ENCODE data around the gene EBF4.
A peak's percentile ranks its signal among the peaks of the same experiment; 100 is the strongest.

Gene EBF4

GRCh38 chr20:2745936-2746635 is 53.5 kb downstream of the EBF4 start:
- no peak for DNase-seq

DNA sequence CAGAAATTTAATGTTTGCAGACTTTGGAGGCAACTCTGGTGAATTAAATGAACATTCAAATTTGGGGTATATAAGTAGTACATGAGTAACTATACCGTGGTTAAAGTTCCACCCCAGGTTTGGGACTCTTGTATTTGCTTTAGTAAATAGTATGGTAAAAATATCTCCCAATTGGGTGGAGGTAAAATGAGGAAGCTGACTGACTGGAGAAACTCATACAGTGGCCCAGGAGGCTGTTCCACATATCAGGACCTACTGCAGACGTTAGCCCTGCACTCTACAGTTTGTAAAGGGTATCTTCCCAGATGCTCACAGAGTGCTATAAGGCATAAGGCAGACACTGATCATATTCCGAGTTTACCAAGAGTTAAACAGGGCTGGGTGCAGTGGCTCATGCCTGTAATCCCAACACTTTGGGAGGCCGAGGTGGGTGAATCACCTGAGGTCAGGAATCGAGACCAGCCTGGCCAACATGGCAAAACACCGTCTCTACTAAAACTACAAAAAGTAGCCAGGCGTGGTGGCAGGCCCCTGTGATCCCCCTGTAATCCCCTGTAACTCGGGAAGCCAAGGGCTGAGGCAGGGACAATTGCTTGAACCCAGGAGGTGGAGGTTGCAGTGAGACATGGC is 54.2 kb downstream of the EBF4 start:
- no peak for DNase-seq

- DNase-seq, result no peak
Observed at GRCh38 chr20:2747676-2748235, 55.2 kb downstream of the EBF4 start.

DNA sequence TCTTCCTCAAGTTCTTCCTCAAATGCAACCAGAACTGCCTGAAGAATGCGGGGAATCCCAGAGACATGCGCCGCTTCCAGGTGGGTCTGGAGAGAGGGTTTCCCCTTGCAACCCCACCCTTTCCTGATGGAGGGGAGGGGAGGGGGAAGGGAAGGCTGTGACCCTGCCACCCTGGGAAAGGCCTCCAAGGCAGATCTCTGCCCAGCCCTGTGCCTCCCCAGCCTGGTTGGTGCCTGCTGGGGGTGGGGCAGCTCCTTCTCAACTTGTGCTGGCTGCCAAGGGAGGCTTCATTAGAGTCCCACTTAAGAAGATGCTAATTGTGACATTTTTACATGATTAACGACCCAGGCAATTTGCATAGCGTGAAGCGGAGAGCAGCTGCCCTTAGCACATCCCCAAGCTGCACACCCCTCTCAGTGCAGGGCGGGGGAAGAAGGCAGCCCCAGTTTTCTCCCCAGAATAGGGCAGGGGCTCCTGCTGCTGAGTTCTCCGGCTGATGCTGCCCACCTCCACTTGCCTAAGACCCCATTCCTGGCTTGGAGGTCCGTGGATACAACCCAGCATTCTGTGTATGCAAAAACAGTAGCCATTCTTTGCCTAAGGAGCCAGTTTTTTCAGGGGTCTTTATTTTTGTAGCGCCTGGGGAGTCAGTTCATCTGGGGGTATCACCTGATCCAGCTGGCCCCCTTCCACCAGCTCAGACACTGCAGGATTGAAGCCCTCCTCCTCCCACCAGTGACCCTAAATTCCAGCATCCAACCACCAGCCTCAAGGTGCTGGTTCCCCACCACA is 56.2 kb downstream of the EBF4 start:
- DNase-seq, result no peak

DNA sequence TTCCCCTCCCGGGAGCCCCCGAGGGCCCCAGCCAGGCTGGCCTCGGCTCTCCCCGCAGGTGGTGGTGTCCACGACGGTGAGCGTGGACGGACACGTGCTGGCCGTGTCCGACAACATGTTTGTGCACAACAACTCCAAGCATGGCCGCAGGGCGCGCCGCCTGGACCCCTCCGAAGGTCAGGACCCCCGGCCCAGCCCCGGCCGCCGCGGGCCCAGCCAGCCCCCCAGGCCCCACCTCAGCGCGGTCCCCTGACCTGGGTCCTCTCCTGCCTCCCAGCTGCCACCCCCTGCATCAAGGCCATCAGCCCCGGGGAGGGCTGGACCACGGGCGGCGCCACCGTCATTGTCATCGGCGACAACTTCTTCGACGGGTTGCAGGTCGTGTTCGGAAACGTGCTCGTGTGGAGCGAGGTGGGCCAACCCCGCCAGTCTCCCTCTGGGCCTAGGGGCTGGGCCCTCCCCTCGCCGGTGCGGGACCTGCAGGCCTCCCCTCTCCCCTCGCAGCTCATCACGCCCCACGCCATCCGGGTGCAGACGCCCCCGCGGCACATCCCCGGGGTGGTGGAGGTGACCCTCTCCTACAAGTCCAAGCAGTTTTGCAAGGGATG is 56.9 kb downstream of the EBF4 start:
- no peak for DNase-seq

GRCh38 chr20:2749951-2750490 is 57.4 kb downstream of the EBF4 start:
- no peak for DNase-seq

DNA sequence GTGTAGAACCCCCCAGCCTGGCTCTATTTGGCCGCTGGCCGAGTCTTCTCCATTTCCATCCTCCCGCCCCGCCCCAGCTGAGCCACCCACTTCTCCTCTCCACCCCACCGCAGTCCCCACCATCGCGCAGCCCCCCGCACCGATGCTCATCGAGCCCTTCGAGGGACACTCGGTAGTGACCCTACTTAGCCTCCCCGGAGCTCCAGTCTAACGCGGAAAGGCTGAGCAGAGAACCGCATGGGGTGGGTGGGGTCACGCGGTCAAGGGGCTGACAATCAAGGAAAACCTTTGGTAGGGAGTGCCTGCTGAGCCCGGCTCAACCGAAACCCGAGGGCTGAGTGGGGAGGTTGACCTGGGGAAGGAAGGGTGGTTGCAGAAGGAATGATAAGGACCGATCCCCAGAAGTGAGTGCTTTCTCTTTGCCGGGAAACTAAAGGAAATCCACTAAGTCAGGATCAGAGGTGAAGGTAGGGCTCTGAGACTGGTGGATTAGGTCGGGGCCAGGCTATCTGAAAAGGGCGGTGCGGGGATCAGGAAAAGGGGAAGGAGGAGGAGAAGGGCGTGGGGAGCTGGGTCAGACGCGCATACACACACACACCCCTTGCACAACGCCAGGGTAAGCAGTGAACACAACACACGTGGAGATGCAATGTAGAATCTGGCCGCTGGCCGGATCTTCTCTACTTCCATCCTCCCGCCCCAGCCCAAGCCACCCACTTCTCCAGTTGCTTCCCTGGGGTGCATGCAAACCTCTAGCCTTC is 58.1 kb downstream of the EBF4 start:
- no peak for DNase-seq

DNA sequence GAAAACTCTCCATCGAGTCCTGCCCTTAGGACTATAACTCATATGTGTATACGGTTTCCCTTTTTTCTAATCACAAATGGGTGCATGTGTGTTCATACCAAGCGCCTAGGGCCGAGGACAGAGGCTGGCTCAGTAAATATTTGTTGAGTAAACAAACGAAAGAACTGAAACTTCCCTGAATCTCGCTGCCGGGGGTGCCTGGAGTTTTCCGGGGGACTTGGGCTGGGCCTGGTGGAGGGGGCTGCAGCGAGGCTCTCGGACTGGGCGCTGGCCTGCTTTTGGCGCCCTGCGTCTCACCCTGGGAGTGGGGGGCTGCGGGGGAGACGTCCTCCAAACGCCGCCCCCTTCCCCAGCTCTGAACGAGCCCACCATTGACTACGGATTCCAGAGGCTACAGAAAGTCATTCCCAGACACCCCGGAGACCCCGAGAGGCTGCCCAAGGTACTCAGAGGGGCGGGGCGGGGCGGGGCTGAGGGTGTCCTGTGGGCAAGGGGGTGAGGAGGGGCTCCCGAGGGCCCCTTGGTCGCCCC is 58.8 kb downstream of the EBF4 start:
- DNase-seq, result no peak

- DNase-seq, result peak; percentile 44
Observed at GRCh38 chr20:2751878-2752566, 59.4 kb downstream of the EBF4 start.

GRCh38 chr20:2752567-2753460 is 60.2 kb downstream of the EBF4 start:
- peak; percentile 36 for DNase-seq

DNA sequence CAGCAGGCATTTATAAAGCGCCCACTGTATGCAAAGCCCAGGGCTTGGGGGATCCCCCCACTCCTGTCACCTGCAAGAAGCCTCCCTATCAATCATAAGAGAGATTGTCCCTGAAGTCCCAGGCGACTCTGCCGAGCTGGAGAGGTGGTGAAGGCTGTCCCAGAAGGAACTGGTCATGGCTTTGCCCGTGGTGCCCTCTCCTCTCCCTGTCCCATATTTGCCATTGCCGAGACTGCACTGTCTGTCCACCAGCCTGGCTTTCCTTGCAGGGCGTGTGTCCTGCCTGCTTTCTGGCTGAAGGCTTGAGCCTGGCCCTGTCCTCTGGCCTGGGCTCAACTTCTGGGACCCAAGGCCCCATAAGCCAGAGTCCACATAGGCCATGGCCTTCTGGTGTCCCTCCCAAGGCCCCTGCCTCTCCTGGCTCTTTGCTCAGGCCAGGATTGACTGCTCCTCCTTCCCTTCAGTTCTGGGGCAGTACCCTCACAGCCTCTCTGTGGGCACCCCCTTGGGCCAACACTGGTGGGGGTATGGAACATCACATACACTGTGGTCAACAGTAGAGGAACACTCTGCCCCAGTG is 61.0 kb downstream of the EBF4 start:
- no peak for DNase-seq

- DNase-seq, result no peak
Observed at GRCh38 chr20:2754424-2754823, 61.8 kb downstream of the EBF4 start.

DNA sequence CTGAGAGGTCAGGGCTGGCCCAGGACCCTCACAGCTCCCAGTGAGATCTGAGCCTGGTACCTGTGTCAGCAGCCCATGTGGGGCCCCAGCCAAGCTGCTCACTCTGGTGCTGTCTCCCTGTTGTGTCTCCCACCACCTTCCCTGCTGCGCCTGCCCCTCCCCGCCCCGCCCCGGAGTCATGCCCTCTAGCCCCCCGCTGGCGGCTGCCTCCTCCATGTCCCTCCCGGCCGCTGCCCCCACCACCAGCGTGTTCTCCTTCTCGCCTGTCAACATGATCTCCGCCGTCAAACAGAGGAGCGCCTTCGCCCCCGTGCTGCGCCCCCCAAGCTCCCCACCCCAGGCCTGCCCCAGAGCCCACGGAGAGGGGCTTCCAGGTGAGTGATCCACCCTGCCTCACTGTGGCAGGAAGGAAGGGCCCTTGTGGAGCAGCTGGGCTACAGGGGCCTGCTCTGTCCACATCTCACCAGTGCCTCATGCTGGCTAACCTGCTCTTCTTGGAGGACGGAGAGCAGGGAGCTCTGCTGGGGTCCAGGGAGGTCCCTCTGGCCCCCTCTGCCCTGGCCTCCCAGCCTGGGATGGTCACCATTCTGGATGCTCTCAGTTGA is 63.0 kb downstream of the EBF4 start:
- no peak for DNase-seq

DNA sequence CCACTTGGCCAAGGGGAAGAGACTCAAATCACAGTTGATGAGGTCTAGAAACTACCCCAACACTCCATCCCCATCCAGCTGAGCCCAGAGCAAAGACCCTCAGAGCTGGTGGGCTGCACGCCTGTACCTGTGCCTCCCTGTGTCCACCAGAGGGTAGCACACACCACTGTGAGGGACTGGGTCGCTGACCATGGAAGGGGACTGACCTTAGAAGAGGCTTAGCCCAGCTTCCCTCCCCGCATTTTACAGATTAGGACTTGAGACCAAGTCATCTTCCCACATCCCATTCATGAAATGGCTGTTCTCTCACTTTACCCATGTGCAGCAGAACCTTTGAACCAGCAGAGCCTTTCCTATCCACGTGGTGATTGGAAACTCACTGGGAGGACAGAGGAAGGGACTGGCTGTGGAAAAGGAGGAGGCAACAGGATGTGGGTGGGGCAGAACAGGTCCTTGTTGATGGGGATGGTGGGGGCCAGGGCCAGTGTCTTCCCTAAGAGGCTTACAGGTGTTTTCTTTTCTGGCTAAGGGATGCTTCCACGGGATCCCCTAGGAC is 63.6 kb downstream of the EBF4 start:
- DNase-seq, result no peak

GRCh38 chr20:2757001-2757400 is 64.4 kb downstream of the EBF4 start:
- no peak for DNase-seq

- no peak for DNase-seq
Observed at GRCh38 chr20:2757969-2758368, 65.4 kb downstream of the EBF4 start.

GRCh38 chr20:2759143-2759542 is 66.6 kb downstream of the EBF4 start:
- DNase-seq, result no peak

GRCh38 chr20:2759603-2760296 is 67.2 kb downstream of the EBF4 start:
- no peak for DNase-seq
